Peyer's patch (tissue), 4 donors: ENCODE data around the gene GPR158.

Experiments
- CTCF ChIP-seq, 6 experiments: fragments of 450-650 bp in 4 of 6; fragments of 200-600 bp in 2 of 6; sonication (generic) in 1 of 6; IDR thresholded peaks; one replicate each; pipeline ENCODE4 v1.5.1; 2017 to 2019; ENCODE audit warnings: antibody characterized with exemption in 6 of 6, mild to moderate bottlenecking in 3 of 6, moderate library complexity in 1 of 6
- POLR2A ChIP-seq, 2 donors: fragments of 450-650 bp; IDR thresholded peaks; one replicate each; pipeline ENCODE4 v1.5.1; 2017; ENCODE audit warnings: antibody characterized with exemption in 2 of 2, mild to moderate bottlenecking in 2 of 2, moderate library complexity in 2 of 2

GRCh38 chr10:25257646-25258045, 82.8 kb downstream of the GPR158 start:
- no peak for TF ChIP-seq CTCF (IDR thresholded peaks at IDR 0.05)
- TF ChIP-seq POLR2A (IDR thresholded peaks at IDR 0.05) = no peak
